Liver (tissue), 9 donors: Measurements from ENCODE around the gene HERC6. TPM values are rescaled to one million over a fixed set of nuclear protein-coding genes. Genes with fewer than 3 reads are reported as not detected.

ENCODE experiments used
- DNase-seq: peaks from one replicate; pipeline ENCODE4 v3.0.0-alpha.2; 2017; ENCODE audit warnings: low spot score
- H3K27ac ChIP-seq, 2 donors: one replicate each; pipeline ENCODE4 v1.7.0; 2013; ENCODE audit warnings: inconsistent platforms in 2 of 2, low read length in 2 of 2, control low read depth in 1 of 2, low read depth in 1 of 2, mild to moderate bottlenecking in 1 of 2
- H3K27me3 ChIP-seq, 4 donors: one replicate each; pipeline versions ENCODE4 v1.6.1 to v1.7.0; 2013; ENCODE audit warnings: low read length in 3 of 4, inconsistent platforms in 1 of 4, mild to moderate bottlenecking in 1 of 4, moderate library complexity in 1 of 4; ENCODE audit not compliant: control insufficient read depth in 4 of 4, insufficient read depth in 4 of 4
- H3K36me3 ChIP-seq, 4 donors: one replicate each; pipeline versions ENCODE4 v1.6.1 to v1.7.0; 2013; ENCODE audit warnings: low read length in 3 of 4, mild to moderate bottlenecking in 3 of 4, low read depth in 1 of 4, moderate library complexity in 1 of 4; ENCODE audit not compliant: control insufficient read depth in 4 of 4, insufficient read depth in 3 of 4
- H3K4me1 ChIP-seq, 4 donors: one replicate each; pipeline versions ENCODE4 v1.6.1 to v1.7.0; 2013; ENCODE audit warnings: low read length in 3 of 4, mild to moderate bottlenecking in 3 of 4, moderate library complexity in 1 of 4; ENCODE audit not compliant: control insufficient read depth in 4 of 4, insufficient read depth in 4 of 4
- H3K4me3 ChIP-seq, 3 donors: one replicate each; pipeline versions ENCODE4 v1.6.1 to v1.7.0; 2013; ENCODE audit warnings: low read length in 3 of 3, control low read depth in 1 of 3, low read depth in 1 of 3, mild to moderate bottlenecking in 1 of 3
- H3K9ac ChIP-seq, 2 donors: one replicate each; pipeline ENCODE4 v1.7.0; 2013; ENCODE audit warnings: low read length in 2 of 2, mild to moderate bottlenecking in 2 of 2, moderate library complexity in 2 of 2, control low read depth in 1 of 2, low read depth in 1 of 2
- H3K9me3 ChIP-seq, 4 donors: one replicate each; pipeline versions ENCODE4 v1.6.1 to v1.7.0; 2013; ENCODE audit warnings: low read length in 3 of 4; ENCODE audit not compliant: control insufficient read depth in 4 of 4
- ATF3 ChIP-seq: IDR thresholded peaks from 2 replicates; pipeline ENCODE4 v1.6.1; 2016; ENCODE audit warnings: antibody characterized with exemption
- CTCF ChIP-seq: fragments of 150-350 bp; IDR thresholded peaks from 2 replicates; pipeline ENCODE4 v1.5.1; 2017; ENCODE audit warnings: improper control_type of control experiment, low read depth, low read length; ENCODE audit not compliant: missing input control
- EGR1 ChIP-seq, 2 donors: IDR thresholded peaks; 2 replicates each; pipeline ENCODE4 v1.6.1; 2016 to 2018; ENCODE audit warnings: antibody characterized with exemption in 2 of 2, low read depth in 2 of 2
- FOXA1 ChIP-seq: IDR thresholded peaks from 2 replicates; pipeline ENCODE4 v1.6.1; 2016; ENCODE audit warnings: antibody characterized with exemption
- FOXA2 ChIP-seq: IDR thresholded peaks from 2 replicates; pipeline ENCODE4 v1.6.1; 2016; ENCODE audit warnings: antibody characterized with exemption
- GABPA ChIP-seq, 2 donors: IDR thresholded peaks in 1 of 2; conservative IDR thresholded peaks in 1 of 2; 2 replicates each; pipeline ENCODE4 v1.6.1; 2016; ENCODE audit warnings: antibody characterized with exemption in 2 of 2, mild to moderate bottlenecking in 1 of 2, moderate library complexity in 1 of 2
- HNF4A ChIP-seq, 2 donors: conservative IDR thresholded peaks; 2 replicates each; pipeline ENCODE4 v1.6.1; 2016; ENCODE audit warnings: antibody characterized with exemption in 2 of 2, mild to moderate bottlenecking in 2 of 2
- HNF4G ChIP-seq: IDR thresholded peaks from 2 replicates; pipeline ENCODE4 v1.6.1; 2016; ENCODE audit warnings: antibody characterized with exemption
- JUND ChIP-seq, 2 donors: IDR thresholded peaks; 2 replicates each; pipeline ENCODE4 v1.6.1; 2016; ENCODE audit warnings: antibody characterized with exemption in 2 of 2
- MAX ChIP-seq: IDR thresholded peaks from 2 replicates; pipeline ENCODE4 v1.6.1; 2016; ENCODE audit warnings: antibody characterized with exemption
- NR2F2 ChIP-seq: IDR thresholded peaks from 2 replicates; pipeline ENCODE4 v1.6.1; 2016; ENCODE audit warnings: antibody characterized with exemption
- RAD21 ChIP-seq, 2 donors: IDR thresholded peaks; 2 replicates each; pipeline ENCODE4 v1.6.1; 2016; ENCODE audit warnings: antibody characterized with exemption in 2 of 2, mild to moderate bottlenecking in 2 of 2
- REST ChIP-seq: IDR thresholded peaks from 2 replicates; pipeline ENCODE4 v1.6.1; 2016; ENCODE audit warnings: antibody characterized with exemption, mild to moderate bottlenecking
- RXRA ChIP-seq, 2 donors: IDR thresholded peaks; 2 replicates each; pipeline ENCODE4 v1.6.1; 2017 to 2018; ENCODE audit warnings: antibody characterized with exemption in 2 of 2, mild to moderate bottlenecking in 1 of 2
- SP1 ChIP-seq: IDR thresholded peaks from 2 replicates; pipeline ENCODE4 v1.6.1; 2018; ENCODE audit warnings: antibody characterized with exemption, mild to moderate bottlenecking
- TAF1 ChIP-seq: conservative IDR thresholded peaks from 2 replicates; pipeline ENCODE4 v1.6.1; 2016; ENCODE audit warnings: antibody characterized with exemption, mild to moderate bottlenecking
- YY1 ChIP-seq: IDR thresholded peaks from 2 replicates; pipeline ENCODE4 v1.6.1; 2016; ENCODE audit warnings: antibody characterized with exemption, mild to moderate bottlenecking
- ZBTB33 ChIP-seq: IDR thresholded peaks from 2 replicates; pipeline ENCODE4 v1.6.1; 2016; ENCODE audit warnings: antibody characterized with exemption
- polyA plus RNA-seq, 2 donors: library from polyadenylated mRNA; stranded (reverse) in 1 of 2; unstranded in 1 of 2; fragments of 200-250 nt in 1 of 2; fragments of >200 nt in 1 of 2; fragmentation: Nextera tagmentation in 1 of 2; extraction: Ambion mirVana in 1 of 2; gene quantifications; one replicate each; pipeline versions ENCODE4 v1.2.1 to v1.2.3, GENCODE V29; 2013 to 2015
- total RNA-seq, 2 donors: library from RNA; depleted of rRNA; stranded (reverse); fragments of >200 nt; gene quantifications; one replicate each; pipeline ENCODE4 v1.2.3, GENCODE V29; 2014
- donor health status: healthy.
- donor health status: healthy.
- donor health status: healthy.
- donor health status: healthy.
- donor health status: healthy.

Gene HERC6
- total and polyA plus RNA-seq, 4 donors: 1.5 to 3.8 (median 2.6) TPM

GRCh38 chr4:88353324-88353723, 25.3 kb upstream of the HERC6 start:
- no peaks in the 10 kb centered on the region for H3K36me3 ChIP-seq
- H3K9me3 ChIP-seq: no peaks in the 10 kb centered on the region
- H3K27me3 ChIP-seq: no peaks in the 10 kb centered on the region
- DNase-seq: no peak
- no peak overlapping the region for H3K9ac ChIP-seq
- no peak for TF ChIP-seq NR2F2
- no peak for TF ChIP-seq JUND (IDR thresholded peaks at IDR 0.05)
- H3K4me1 ChIP-seq: no peaks in the 10 kb centered on the region
- no peak overlapping the region for H3K4me3 ChIP-seq
- no peak overlapping the region for H3K27ac ChIP-seq

- TF ChIP-seq TAF1: no peak
- TF ChIP-seq ATF3: no peak
- no peak for TF ChIP-seq JUND (IDR thresholded peaks at IDR 0.05)
- no peak for TF ChIP-seq EGR1 (IDR thresholded peaks at IDR 0.05; ENCODE audit: low read depth in 2 of 2)
- no peak for TF ChIP-seq MAX
- TF ChIP-seq REST: no peak
- no peak for TF ChIP-seq FOXA1
- no peak for TF ChIP-seq ZBTB33
- TF ChIP-seq HNF4G: no peak
- TF ChIP-seq GABPA (IDR thresholded peaks at IDR 0.05 in 1 of 2, conservative IDR thresholded peaks at IDR 0.05 in 1 of 2): no peak
- TF ChIP-seq HNF4A (conservative IDR thresholded peaks at IDR 0.05): no peak
- no peak for TF ChIP-seq RAD21 (IDR thresholded peaks at IDR 0.05)
- no peak for TF ChIP-seq SP1
- no peak for TF ChIP-seq FOXA2
- no peak for TF ChIP-seq NR2F2
- no peak for TF ChIP-seq YY1
- no peak for TF ChIP-seq RXRA (IDR thresholded peaks at IDR 0.05)
- no peak for TF ChIP-seq CTCF
- no peaks in the 10 kb centered on the region for H3K4me1 ChIP-seq
- H3K9ac ChIP-seq: no peak overlapping the region
- H3K36me3 ChIP-seq: no peaks in the 10 kb centered on the region
- no peak for DNase-seq
- H3K27ac ChIP-seq: no peak overlapping the region
- H3K4me3 ChIP-seq: no peak overlapping the region
- no peaks in the 10 kb centered on the region for H3K27me3 ChIP-seq
- H3K9me3 ChIP-seq: no peaks in the 10 kb centered on the region
Observed at GRCh38 chr4:88356771-88357170, 21.9 kb upstream of the HERC6 start.
